ENCODE measurements around the gene FLNA. TPM values are rescaled to one million over a fixed set of nuclear protein-coding genes. Genes with fewer than 3 reads are reported as not detected.
"Not testable (repeated sequence)": the region's sequence is repeated elsewhere in the genome, so short reads cannot be mapped to it uniquely, and the experiment has no call there.

The FLNA gene
- total RNA-seq, 1 donor from 2014 or later: 806 TPM

DNA sequence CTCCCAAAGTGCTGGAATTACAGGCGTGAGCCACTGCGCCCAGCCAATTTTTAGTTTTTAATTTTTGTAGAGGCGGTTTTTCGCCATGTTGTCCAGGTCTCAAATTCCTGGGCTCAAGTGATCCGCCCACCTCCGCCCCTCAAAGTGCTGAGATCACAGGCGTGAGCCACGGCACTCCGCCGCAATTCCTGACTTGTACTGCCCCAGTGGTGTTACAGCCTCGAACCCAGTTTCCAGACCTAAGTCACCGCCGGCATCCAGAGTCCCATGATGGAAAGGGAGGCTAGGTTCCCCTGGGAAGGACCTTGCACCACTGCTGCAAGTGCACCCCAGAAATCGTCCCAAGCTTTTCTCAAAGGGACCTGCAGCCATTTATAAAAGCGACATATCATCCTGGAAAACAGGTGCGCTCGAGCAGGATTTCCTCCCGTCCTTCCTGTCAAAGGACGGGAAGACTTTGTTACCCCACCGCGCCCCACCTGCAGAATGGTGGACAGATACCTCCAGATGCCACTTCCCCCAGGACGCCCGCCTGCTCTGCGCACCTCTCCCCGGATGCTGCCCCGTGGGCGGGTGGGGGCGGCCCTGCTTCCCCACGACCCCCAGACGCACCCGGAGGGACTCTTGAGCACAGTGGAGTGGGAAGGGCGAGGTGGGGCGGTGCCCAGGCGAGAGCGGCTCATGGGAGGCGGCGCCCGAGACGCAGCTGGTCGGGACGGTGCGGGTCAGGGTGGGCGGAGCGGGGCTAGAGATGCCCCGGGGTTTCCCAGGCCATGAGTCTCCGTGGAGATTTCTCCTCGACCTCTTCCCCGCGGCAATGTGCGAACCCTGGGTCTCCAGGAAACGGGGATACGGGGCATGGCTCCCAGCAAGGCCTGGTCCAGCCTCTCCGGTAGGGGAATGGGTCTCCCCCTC is 22.8 kb upstream of the FLNA start:
- Mint-ChIP-seq H3K4me3 (peak overlapping the region; percentile 99), H3K4me1 (ENCODE audit: unreplicated experiment) (peaks cover 15% of the 10 kb centered on the region), H3K9me3 (no peaks in the 10 kb centered on the region), H3K27me3 (peaks cover 5% of the 10 kb centered on the region), H3K36me3 (peaks cover 20% of the 10 kb centered on the region), H3K27ac (peak overlapping the region; percentile 100)
- TF ChIP-seq, protein P1, sequence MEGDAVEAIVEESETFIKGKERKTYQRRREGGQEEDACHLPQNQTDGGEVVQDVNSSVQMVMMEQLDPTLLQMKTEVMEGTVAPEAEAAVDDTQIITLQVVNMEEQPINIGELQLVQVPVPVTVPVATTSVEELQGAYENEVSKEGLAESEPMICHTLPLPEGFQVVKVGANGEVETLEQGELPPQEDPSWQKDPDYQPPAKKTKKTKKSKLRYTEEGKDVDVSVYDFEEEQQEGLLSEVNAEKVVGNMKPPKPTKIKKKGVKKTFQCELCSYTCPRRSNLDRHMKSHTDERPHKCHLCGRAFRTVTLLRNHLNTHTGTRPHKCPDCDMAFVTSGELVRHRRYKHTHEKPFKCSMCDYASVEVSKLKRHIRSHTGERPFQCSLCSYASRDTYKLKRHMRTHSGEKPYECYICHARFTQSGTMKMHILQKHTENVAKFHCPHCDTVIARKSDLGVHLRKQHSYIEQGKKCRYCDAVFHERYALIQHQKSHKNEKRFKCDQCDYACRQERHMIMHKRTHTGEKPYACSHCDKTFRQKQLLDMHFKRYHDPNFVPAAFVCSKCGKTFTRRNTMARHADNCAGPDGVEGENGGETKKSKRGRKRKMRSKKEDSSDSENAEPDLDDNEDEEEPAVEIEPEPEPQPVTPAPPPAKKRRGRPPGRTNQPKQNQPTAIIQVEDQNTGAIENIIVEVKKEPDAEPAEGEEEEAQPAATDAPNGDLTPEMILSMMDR (conservative IDR thresholded peaks at IDR 0.05): no peak
- DNase-seq (ENCODE audit: extremely low spot score, unreplicated experiment): no peak

DNA sequence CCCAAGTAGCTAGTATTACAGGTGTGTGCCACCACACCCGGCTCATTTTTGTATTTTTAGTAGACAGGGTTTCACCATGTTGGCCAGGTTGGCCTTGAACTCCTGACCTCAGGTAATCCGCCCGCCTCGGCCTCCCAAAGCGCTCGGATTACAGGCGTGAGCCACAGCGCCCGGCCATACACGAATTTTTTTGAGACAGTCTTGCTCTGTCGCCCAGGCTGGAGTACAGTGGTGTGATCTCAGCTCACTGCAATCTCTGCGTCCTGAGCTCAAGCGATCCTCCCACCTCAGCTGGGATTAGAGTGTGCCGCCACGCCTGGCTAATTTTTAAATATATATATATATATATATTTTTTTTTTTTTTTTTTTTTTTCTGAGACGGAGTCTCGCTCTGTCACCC is 21.9 kb upstream of the FLNA start:
- not testable (repeated sequence) for H3K27ac Mint-ChIP-seq; H3K27me3 Mint-ChIP-seq; DNase-seq (ENCODE audit: extremely low spot score, unreplicated experiment); H3K4me3 Mint-ChIP-seq; H3K9me3 Mint-ChIP-seq
- H3K36me3 Mint-ChIP-seq: peaks cover 20% of the 10 kb centered on the region
- peaks cover 15% of the 10 kb centered on the region for H3K4me1 Mint-ChIP-seq (ENCODE audit: unreplicated experiment)

- not testable (repeated sequence) for DNase-seq (ENCODE audit: extremely low spot score, unreplicated experiment); H3K27ac Mint-ChIP-seq; H3K27me3 Mint-ChIP-seq; H3K4me3 Mint-ChIP-seq; H3K36me3 Mint-ChIP-seq; H3K4me1 Mint-ChIP-seq (ENCODE audit: unreplicated experiment); H3K9me3 Mint-ChIP-seq
Measured at GRCh38 chrX:154389812-154390747, 15.6 kb upstream of the FLNA start.

DNA sequence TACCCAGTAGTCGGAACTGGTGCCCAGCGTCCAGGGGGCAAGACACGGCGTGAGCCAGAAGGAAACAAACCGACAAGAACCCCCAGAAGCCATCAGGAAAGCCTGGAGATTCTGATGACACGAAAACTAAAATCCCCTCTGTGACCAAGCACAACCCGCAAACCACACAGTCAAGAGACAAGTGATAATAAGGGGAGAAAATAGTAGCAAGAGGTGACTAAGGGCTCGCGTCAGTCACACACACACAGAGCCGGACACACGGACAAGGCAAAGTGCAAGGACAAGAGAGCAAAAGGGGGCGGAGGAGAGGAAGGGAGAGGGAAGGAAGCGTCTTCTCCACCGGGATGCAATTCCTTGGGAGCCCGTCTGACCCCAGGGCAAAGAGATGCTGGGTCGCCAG is 14.2 kb upstream of the FLNA start:
- H3K9me3 Mint-ChIP-seq; H3K27ac Mint-ChIP-seq; H3K36me3 Mint-ChIP-seq; H3K4me3 Mint-ChIP-seq; DNase-seq (ENCODE audit: extremely low spot score, unreplicated experiment); H3K4me1 Mint-ChIP-seq (ENCODE audit: unreplicated experiment); H3K27me3 Mint-ChIP-seq: not testable (repeated sequence)

DNA sequence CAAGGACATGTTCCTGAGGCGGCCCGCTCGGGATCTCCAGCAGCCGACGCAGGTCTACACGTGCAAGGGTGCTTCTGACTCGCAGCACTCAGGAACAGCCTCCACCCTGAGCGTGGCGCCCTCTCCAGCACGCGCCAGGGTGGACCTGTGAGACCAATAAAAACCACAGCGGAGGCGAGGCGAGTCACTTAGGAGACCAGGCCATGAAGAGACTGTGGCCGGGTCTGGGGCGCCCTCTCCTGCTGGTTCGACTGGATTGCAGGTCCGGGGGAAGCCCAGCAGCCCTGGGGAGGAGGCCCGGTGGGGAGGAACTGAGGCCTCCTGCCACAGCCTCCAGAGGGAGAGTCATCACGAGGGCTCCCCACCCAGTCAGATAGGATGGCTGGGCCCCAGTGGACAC is 13.7 kb upstream of the FLNA start:
- DNase-seq (ENCODE audit: extremely low spot score, unreplicated experiment); H3K36me3 Mint-ChIP-seq; H3K4me3 Mint-ChIP-seq; H3K4me1 Mint-ChIP-seq (ENCODE audit: unreplicated experiment); H3K9me3 Mint-ChIP-seq; H3K27me3 Mint-ChIP-seq; H3K27ac Mint-ChIP-seq: not testable (repeated sequence)

DNA sequence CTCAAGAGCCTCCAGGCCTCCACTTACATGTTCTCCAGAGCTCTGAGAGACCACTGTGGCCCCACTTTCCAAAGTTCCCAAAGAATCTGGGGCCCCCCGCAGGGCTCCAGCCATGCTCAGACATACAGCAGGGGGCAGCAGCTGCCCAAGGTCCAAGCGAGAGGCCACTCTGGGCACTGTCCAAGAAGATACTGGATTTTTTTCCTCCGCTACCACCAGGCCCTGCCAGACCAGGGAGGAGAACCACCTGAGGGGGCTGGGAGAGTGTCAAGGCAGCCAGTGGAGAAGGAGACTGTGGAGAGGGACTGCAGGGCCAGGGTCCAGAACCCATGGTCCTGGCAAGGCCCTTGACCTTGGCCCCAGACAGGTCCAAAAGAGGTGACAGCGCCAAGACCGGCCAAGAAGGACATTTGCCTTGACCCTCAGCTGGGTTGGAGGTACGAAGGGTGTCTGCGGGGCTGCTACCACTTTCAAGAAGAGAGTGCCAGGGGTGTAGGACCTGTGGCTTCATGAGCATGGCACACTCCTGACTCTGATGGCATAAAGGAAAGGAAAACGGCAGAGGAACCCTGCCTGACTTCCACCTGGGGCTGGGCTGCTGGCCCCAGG is 10.0 kb upstream of the FLNA start:
- no peak for DNase-seq (ENCODE audit: extremely low spot score, unreplicated experiment)
- Mint-ChIP-seq H3K36me3 (no peaks in the 10 kb centered on the region), H3K4me3 (no peak overlapping the region), H3K27ac (no peak overlapping the region), H3K9me3 (no peaks in the 10 kb centered on the region), H3K27me3 (no peaks in the 10 kb centered on the region), H3K4me1 (ENCODE audit: unreplicated experiment) (peaks cover 4% of the 10 kb centered on the region)
- TF ChIP-seq, protein P1 (conservative IDR thresholded peaks at IDR 0.05): peak; percentile 48

- Mint-ChIP-seq H3K9me3 (no peaks in the 10 kb centered on the region), H3K27ac (peak overlapping the region; percentile 52), H3K4me1 (ENCODE audit: unreplicated experiment) (peaks cover 4% of the 10 kb centered on the region), H3K27me3 (no peaks in the 10 kb centered on the region), H3K36me3 (no peaks in the 10 kb centered on the region), H3K4me3 (peak overlapping the region; percentile 25)
- DNase-seq (ENCODE audit: extremely low spot score, unreplicated experiment): no peak
- TF ChIP-seq, protein P1 (conservative IDR thresholded peaks at IDR 0.05): no peak
Measured at GRCh38 chrX:154383359-154384283, 9.2 kb upstream of the FLNA start.

All from type B pancreatic cell (in vitro differentiated cells).